KMS-11 (cell line): ENCODE data around the gene INSYN2B.

Experiments used
- H2AFZ ChIP-seq: fragments of 200-600 bp; sonication (generic); 2 replicates; pipeline ENCODE4 v1.6.1; 2016; ENCODE audit warnings: antibody characterized with exemption, mixed run types, low read depth
- H3K27ac ChIP-seq: fragments of 200-600 bp; sonication (generic); 2 replicates; pipeline ENCODE4 v1.6.1; 2016; ENCODE audit warnings: mild to moderate bottlenecking, mixed run types
- H3K27me3 ChIP-seq: fragments of 200-600 bp; sonication (generic); 2 replicates; pipeline ENCODE4 v1.6.1; 2017; ENCODE audit warnings: mild to moderate bottlenecking, low read depth, mixed run types, moderate library complexity; ENCODE audit not compliant: insufficient read depth
- H3K36me3 ChIP-seq: fragments of 200-600 bp; sonication (generic); 2 replicates; pipeline ENCODE4 v1.6.1; 2017; ENCODE audit warnings: mild to moderate bottlenecking, mixed run types; ENCODE audit not compliant: insufficient read depth
- H3K4me1 ChIP-seq: fragments of 200-600 bp; sonication (generic); 2 replicates; pipeline ENCODE4 v1.6.1; 2016; ENCODE audit warnings: mild to moderate bottlenecking, low read depth, mixed run types; ENCODE audit not compliant: poor library complexity, severe bottlenecking
- H3K4me2 ChIP-seq: fragments of 200-600 bp; sonication (generic); 2 replicates; pipeline ENCODE4 v1.7.0; 2016; ENCODE audit warnings: mild to moderate bottlenecking, mixed run types
- H3K4me3 ChIP-seq: fragments of 200-600 bp; sonication (generic); IDR thresholded peaks from 2 replicates; pipeline ENCODE4 v1.6.1; 2017; ENCODE audit warnings: low read depth, low read length, mixed read lengths; ENCODE audit not compliant: insufficient read depth
- H3K79me2 ChIP-seq: fragments of 200-600 bp; sonication (generic); 2 replicates; pipeline ENCODE4 v1.6.1; 2016; ENCODE audit warnings: low read depth, mixed run types; ENCODE audit not compliant: insufficient read depth
- H3K9ac ChIP-seq: fragments of 200-600 bp; sonication (generic); 2 replicates; pipeline ENCODE4 v1.6.1; 2016; ENCODE audit warnings: mild to moderate bottlenecking, mixed run types
- H4K20me1 ChIP-seq: fragments of 200-600 bp; sonication (generic); 2 replicates; pipeline ENCODE4 v1.6.1; 2016; ENCODE audit warnings: mild to moderate bottlenecking, mixed run types; ENCODE audit not compliant: insufficient read depth
- TF ChIP-seq, protein P1 (sequence below): fragments of 200-600 bp; sonication (generic); conservative IDR thresholded peaks from 2 replicates; pipeline ENCODE4 v1.6.1; 2017; ENCODE audit warnings: low read depth, mild to moderate bottlenecking, antibody characterized with exemption, low read length, moderate library complexity, mixed read lengths

The INSYN2B gene

GRCh38 chr5:169870211-169870610 lies 110.1 kb downstream of the INSYN2B start:
- H3K27me3 ChIP-seq, result no peaks in the 10 kb centered on the region
- no peak overlapping the region for H2AFZ ChIP-seq
- TF ChIP-seq, protein P1, sequence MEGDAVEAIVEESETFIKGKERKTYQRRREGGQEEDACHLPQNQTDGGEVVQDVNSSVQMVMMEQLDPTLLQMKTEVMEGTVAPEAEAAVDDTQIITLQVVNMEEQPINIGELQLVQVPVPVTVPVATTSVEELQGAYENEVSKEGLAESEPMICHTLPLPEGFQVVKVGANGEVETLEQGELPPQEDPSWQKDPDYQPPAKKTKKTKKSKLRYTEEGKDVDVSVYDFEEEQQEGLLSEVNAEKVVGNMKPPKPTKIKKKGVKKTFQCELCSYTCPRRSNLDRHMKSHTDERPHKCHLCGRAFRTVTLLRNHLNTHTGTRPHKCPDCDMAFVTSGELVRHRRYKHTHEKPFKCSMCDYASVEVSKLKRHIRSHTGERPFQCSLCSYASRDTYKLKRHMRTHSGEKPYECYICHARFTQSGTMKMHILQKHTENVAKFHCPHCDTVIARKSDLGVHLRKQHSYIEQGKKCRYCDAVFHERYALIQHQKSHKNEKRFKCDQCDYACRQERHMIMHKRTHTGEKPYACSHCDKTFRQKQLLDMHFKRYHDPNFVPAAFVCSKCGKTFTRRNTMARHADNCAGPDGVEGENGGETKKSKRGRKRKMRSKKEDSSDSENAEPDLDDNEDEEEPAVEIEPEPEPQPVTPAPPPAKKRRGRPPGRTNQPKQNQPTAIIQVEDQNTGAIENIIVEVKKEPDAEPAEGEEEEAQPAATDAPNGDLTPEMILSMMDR, result no peak
- H3K27ac ChIP-seq, result no peak overlapping the region
- no peak overlapping the region for H3K4me2 ChIP-seq
- H3K4me3 ChIP-seq, result no peak overlapping the region
- H4K20me1 ChIP-seq, result no peaks in the 10 kb centered on the region
- no peaks in the 10 kb centered on the region for H3K79me2 ChIP-seq
- H3K9ac ChIP-seq, result no peak overlapping the region
- H3K4me1 ChIP-seq, result no peaks in the 10 kb centered on the region
- no peaks in the 10 kb centered on the region for H3K36me3 ChIP-seq

GRCh38 chr5:169869066-169869465 lies 111.2 kb downstream of the INSYN2B start:
- H3K4me3 ChIP-seq, result no peak overlapping the region
- no peak overlapping the region for H2AFZ ChIP-seq
- TF ChIP-seq, protein P1, result no peak
- no peaks in the 10 kb centered on the region for H3K4me1 ChIP-seq
- no peaks in the 10 kb centered on the region for H3K27me3 ChIP-seq
- no peaks in the 10 kb centered on the region for H3K79me2 ChIP-seq
- H3K4me2 ChIP-seq, result no peak overlapping the region
- no peak overlapping the region for H3K27ac ChIP-seq
- H3K9ac ChIP-seq, result no peak overlapping the region
- H4K20me1 ChIP-seq, result no peaks in the 10 kb centered on the region
- no peaks in the 10 kb centered on the region for H3K36me3 ChIP-seq

- no peaks in the 10 kb centered on the region for H4K20me1 ChIP-seq
- TF ChIP-seq, protein P1, result no peak
- H3K9ac ChIP-seq, result no peak overlapping the region
- no peaks in the 10 kb centered on the region for H3K36me3 ChIP-seq
- H3K79me2 ChIP-seq, result no peaks in the 10 kb centered on the region
- no peak overlapping the region for H3K4me2 ChIP-seq
- H3K4me1 ChIP-seq, result no peaks in the 10 kb centered on the region
- H3K27ac ChIP-seq, result no peak overlapping the region
- no peak overlapping the region for H2AFZ ChIP-seq
- no peaks in the 10 kb centered on the region for H3K27me3 ChIP-seq
- H3K4me3 ChIP-seq, result no peak overlapping the region
Observed at GRCh38 chr5:169867347-169867746, 112.9 kb downstream of the INSYN2B start.

DNA sequence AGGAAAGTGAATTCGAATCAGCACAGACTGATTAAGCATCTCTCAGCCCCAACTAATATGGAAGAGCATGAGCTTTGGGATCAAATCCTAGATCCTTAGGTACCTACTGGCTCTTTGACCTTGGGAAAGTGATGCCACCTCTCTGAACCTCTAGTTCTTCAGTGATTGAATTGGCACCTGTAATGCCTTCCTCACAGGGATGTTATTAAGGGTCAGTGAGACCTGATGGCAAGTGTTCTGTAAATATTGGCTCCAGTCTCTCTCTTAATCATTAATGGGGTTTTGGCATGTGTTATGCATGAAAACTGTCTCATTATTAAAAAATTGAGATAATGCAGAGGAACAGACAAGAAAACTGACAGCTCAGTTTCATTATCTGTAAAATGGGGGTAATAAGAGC lies 115.8 kb downstream of the INSYN2B start:
- no peaks in the 10 kb centered on the region for H4K20me1 ChIP-seq
- H3K4me3 ChIP-seq, result no peak overlapping the region
- no peak overlapping the region for H3K27ac ChIP-seq
- H3K36me3 ChIP-seq, result no peaks in the 10 kb centered on the region
- no peak overlapping the region for H2AFZ ChIP-seq
- no peaks in the 10 kb centered on the region for H3K4me1 ChIP-seq
- no peaks in the 10 kb centered on the region for H3K79me2 ChIP-seq
- H3K27me3 ChIP-seq, result no peaks in the 10 kb centered on the region
- H3K4me2 ChIP-seq, result no peak overlapping the region
- TF ChIP-seq, protein P1, result no peak
- no peak overlapping the region for H3K9ac ChIP-seq
